ENCODE data around the gene AHR.

The AHR gene

DNA sequence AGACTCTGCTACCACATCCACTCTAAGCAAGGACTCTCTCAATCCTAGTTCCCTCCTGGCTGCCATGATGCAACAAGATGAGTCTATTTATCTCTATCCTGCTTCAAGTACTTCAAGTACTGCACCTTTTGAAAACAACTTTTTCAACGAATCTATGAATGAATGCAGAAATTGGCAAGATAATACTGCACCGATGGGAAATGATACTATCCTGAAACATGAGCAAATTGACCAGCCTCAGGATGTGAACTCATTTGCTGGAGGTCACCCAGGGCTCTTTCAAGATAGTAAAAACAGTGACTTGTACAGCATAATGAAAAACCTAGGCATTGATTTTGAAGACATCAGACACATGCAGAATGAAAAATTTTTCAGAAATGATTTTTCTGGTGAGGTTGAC, 40.7 kb downstream of the AHR start:
- no peak overlapping the region for H3K4me3 ChIP-seq (ENCODE audit: low read depth, low read length)
- POLR2A ChIA-PET = no interaction called here
- no peak for TF ChIP-seq KLF9 (tag by site-specific recombination; IDR thresholded peaks at IDR 0.05; ENCODE audit: low read depth)
- TF ChIP-seq, protein P1, sequence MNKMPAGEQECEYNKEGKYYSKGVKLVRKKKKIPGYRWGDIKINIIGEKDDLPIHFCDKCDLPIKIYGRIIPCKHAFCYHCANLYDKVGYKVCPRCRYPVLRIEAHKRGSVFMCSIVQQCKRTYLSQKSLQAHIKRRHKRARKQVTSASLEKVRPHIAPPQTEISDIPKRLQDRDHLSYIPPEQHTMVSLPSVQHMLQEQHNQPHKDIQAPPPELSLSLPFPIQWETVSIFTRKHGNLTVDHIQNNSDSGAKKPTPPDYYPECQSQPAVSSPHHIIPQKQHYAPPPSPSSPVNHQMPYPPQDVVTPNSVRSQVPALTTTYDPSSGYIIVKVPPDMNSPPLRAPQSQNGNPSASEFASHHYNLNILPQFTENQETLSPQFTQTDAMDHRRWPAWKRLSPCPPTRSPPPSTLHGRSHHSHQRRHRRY (tag by site-specific recombination; IDR thresholded peaks at IDR 0.05) = no peak
- TF ChIP-seq ZNF561 (tag by site-specific recombination; IDR thresholded peaks at IDR 0.05; ENCODE audit: borderline replicate concordance) = no peak
- TF ChIP-seq ZSCAN23 (tag by site-specific recombination; IDR thresholded peaks at IDR 0.05) = no peak
- no peak for TF ChIP-seq ZNF19 (tag by site-specific recombination; IDR thresholded peaks at IDR 0.05; ENCODE audit: low read depth)
- no peak for TF ChIP-seq ZNF121 (tag by site-specific recombination; IDR thresholded peaks at IDR 0.05)
- CTCF ChIA-PET = no interaction called here
- no peaks in the 10 kb centered on the region for H3K9me3 ChIP-seq (ENCODE audit: control insufficient read depth, insufficient read depth, low read depth, low read length)
- peaks cover 8 to 18% of the 10 kb centered on the region in 2 experiments for H3K36me3 ChIP-seq (ENCODE audit: control insufficient read depth in 2 of 2, insufficient read depth in 1 of 2, low read length in 2 of 2)
- no peaks in the 10 kb centered on the region for H3K4me1 ChIP-seq (ENCODE audit: control insufficient read depth, insufficient read depth, low read length)
- no peak overlapping the region for H3K27ac ChIP-seq (ENCODE audit: extremely low read depth, low read depth, low read length)

DNA sequence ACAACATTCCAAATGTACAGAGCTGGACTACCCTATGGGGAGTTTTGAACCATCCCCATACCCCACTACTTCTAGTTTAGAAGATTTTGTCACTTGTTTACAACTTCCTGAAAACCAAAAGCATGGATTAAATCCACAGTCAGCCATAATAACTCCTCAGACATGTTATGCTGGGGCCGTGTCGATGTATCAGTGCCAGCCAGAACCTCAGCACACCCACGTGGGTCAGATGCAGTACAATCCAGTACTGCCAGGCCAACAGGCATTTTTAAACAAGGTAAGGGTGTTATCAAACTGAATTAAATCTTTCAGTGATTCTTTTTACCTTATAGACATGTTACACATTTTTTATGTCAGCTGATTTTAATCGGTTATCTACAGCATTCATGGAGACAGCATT, 41.5 kb downstream of the AHR start:
- TF ChIP-seq ZNF521 (tag by site-specific recombination; IDR thresholded peaks at IDR 0.05) (no peak), ZNF24 (tag by site-specific recombination; IDR thresholded peaks at IDR 0.05) (no peak), FEZF1 (tag by site-specific recombination; IDR thresholded peaks at IDR 0.05) (no peak), SP3 (tag by site-specific recombination; IDR thresholded peaks at IDR 0.05) (no peak), ZNF558 (tag by site-specific recombination; IDR thresholded peaks at IDR 0.05) (no peak), ZNF792 (tag by site-specific recombination; IDR thresholded peaks at IDR 0.05) (no peak), HOXD13 (CRISPR knock-in tag; IDR thresholded peaks at IDR 0.05; ENCODE audit: borderline replicate concordance) (no peak), ZBTB21 (tag by site-specific recombination; IDR thresholded peaks at IDR 0.05) (no peak), ZNF76 (tag by site-specific recombination; IDR thresholded peaks at IDR 0.05; ENCODE audit: borderline replicate concordance, low read depth) (no peak)
- TF ChIP-seq, protein P1 (tag by site-specific recombination; IDR thresholded peaks at IDR 0.05) = no peak
- CTCF ChIA-PET = no interaction called here

DNA sequence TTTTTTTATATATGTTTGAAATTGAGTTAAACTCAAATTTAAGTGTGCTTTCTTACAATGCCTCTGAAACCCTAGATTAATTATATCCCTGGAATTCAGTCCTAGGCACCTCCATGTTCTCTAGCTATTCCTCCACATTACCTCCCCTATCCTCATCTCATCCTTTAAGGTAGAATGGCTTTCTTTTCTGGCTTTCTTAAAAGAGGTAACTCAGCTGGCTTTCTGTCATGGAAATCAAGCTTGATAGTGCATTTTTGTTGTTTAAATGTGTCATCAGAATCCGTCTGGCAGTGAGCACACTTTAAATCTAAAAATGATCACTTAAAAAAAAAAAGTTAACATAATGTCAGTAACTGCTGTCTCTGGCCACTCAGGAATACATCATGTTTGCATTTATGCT, 42.2 kb downstream of the AHR start:
- no peak overlapping the region for H3K4me3 ChIP-seq (ENCODE audit: low read depth, low read length)
- H3K36me3 ChIP-seq (ENCODE audit: control insufficient read depth in 2 of 2, insufficient read depth in 1 of 2, low read length in 2 of 2) = peaks cover 4 to 18% of the 10 kb centered on the region in 2 experiments
- H3K27ac ChIP-seq (ENCODE audit: extremely low read depth, low read depth, low read length) = no peak overlapping the region
- ChIA-PET CTCF (interaction anchor here (0.7 to 1.1 kb wide), 2 partner anchors 23 to 222 kb away, joined by 3 read pairs; no protein-coding TSS in a partner anchor), POLR2A (no interaction called here)
- H3K4me1 ChIP-seq (ENCODE audit: control insufficient read depth, insufficient read depth, low read length) = no peaks in the 10 kb centered on the region
- H3K9me3 ChIP-seq (ENCODE audit: control insufficient read depth, insufficient read depth, low read depth, low read length) = no peaks in the 10 kb centered on the region
- no peak for TF ChIP-seq ZNF394 (tag by site-specific recombination; IDR thresholded peaks at IDR 0.05; ENCODE audit: borderline replicate concordance)
- no peak for TF ChIP-seq ZNF354C (tag by site-specific recombination; IDR thresholded peaks at IDR 0.05; ENCODE audit: borderline replicate concordance, low read depth)
- no peak for TF ChIP-seq ZBTB17 (tag by site-specific recombination; IDR thresholded peaks at IDR 0.05)
- TF ChIP-seq KLF7 (tag by site-specific recombination; IDR thresholded peaks at IDR 0.05; ENCODE audit: borderline replicate concordance) = no peak
- TF ChIP-seq ZNF221 (tag by site-specific recombination; IDR thresholded peaks at IDR 0.05; ENCODE audit: borderline replicate concordance) = no peak
- TF ChIP-seq, protein P2, sequence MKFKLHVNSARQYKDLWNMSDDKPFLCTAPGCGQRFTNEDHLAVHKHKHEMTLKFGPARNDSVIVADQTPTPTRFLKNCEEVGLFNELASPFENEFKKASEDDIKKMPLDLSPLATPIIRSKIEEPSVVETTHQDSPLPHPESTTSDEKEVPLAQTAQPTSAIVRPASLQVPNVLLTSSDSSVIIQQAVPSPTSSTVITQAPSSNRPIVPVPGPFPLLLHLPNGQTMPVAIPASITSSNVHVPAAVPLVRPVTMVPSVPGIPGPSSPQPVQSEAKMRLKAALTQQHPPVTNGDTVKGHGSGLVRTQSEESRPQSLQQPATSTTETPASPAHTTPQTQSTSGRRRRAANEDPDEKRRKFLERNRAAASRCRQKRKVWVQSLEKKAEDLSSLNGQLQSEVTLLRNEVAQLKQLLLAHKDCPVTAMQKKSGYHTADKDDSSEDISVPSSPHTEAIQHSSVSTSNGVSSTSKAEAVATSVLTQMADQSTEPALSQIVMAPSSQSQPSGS (tag by site-specific recombination; IDR thresholded peaks at IDR 0.05; ENCODE audit: low read depth) = no peak
- no peak for TF ChIP-seq ZNF514 (tag by site-specific recombination; IDR thresholded peaks at IDR 0.05)
- TF ChIP-seq, protein P3, sequence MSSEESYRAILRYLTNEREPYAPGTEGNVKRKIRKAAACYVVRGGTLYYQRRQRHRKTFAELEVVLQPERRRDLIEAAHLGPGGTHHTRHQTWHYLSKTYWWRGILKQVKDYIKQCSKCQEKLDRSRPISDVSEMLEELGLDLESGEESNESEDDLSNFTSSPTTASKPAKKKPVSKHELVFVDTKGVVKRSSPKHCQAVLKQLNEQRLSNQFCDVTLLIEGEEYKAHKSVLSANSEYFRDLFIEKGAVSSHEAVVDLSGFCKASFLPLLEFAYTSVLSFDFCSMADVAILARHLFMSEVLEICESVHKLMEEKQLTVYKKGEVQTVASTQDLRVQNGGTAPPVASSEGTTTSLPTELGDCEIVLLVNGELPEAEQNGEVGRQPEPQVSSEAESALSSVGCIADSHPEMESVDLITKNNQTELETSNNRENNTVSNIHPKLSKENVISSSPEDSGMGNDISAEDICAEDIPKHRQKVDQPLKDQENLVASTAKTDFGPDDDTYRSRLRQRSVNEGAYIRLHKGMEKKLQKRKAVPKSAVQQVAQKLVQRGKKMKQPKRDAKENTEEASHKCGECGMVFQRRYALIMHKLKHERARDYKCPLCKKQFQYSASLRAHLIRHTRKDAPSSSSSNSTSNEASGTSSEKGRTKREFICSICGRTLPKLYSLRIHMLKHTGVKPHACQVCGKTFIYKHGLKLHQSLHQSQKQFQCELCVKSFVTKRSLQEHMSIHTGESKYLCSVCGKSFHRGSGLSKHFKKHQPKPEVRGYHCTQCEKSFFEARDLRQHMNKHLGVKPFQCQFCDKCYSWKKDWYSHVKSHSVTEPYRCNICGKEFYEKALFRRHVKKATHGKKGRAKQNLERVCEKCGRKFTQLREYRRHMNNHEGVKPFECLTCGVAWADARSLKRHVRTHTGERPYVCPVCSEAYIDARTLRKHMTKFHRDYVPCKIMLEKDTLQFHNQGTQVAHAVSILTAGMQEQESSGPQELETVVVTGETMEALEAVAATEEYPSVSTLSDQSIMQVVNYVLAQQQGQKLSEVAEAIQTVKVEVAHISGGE (tag by site-specific recombination; conservative IDR thresholded peaks at IDR 0.05; ENCODE audit: low read depth) = no peak

More for the DNA sequence above, 41.5 kb downstream of the AHR start:
- no peak overlapping the region for H3K4me3 ChIP-seq (ENCODE audit: low read depth, low read length)
- no peaks in the 10 kb centered on the region for H3K4me1 ChIP-seq (ENCODE audit: control insufficient read depth, insufficient read depth, low read length)
- no peak overlapping the region for H3K27ac ChIP-seq (ENCODE audit: extremely low read depth, low read depth, low read length)
- POLR2A ChIA-PET = no interaction called here
- no peaks in the 10 kb centered on the region for H3K9me3 ChIP-seq (ENCODE audit: control insufficient read depth, insufficient read depth, low read depth, low read length)
- H3K36me3 ChIP-seq (ENCODE audit: control insufficient read depth in 2 of 2, insufficient read depth in 1 of 2, low read length in 2 of 2) = peaks cover 4 to 18% of the 10 kb centered on the region in 2 experiments
